Measurements from ENCODE around the gene TMPRSS4.

Gene TMPRSS4

DNA sequence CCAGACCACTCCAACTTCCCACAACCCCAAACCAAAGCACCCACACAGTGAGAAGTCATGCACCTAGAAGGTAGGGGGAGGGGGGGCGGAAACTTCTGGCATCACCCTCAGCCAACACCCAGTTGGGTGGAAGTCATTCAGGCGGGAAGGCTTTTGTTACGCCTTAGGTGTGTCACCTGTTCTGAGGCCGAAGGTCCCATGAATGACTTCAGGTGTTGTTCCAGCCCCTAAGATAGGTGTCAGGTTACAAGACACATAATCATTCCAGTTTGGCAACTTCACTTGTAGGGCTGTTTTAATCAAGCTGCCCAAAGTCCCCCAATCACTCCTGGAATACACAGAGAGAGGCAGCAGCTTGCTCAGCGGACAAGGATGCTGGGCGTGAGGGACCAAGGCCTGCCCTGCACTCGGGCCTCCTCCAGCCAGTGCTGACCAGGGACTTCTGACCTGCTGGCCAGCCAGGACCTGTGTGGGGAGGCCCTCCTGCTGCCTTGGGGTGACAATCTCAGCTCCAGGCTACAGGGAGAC is at the start of gene TMPRSS4:
TSS of gene TMPRSS4 (plus strand) at position 325 of the 528 bp plus-strand sequence. CDS start 225 bp downstream, outside the sequence.
- no peak for DNase-seq (ENCODE audit: low spot score)

DNA sequence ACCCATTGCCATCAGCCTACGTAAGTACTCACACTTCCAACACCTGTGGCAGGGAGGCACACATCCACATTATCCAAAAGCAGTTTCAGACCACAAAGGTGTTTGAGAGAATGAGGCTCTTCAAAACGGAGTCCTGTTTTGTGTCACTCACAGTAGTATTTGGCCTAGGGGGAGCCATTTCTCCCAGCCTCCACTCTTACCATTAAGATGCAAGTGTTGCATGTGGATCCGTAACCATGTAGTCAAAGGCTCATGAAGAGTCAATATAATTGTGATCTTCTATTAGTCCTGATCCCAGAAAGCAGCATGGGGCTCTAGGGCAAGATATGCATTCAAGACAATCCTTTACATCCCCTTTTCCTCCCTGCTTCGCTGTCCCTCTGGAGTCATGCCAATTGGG is 49.2 kb upstream of the TMPRSS4 start:
- no peak for DNase-seq (ENCODE audit: low spot score)

DNA sequence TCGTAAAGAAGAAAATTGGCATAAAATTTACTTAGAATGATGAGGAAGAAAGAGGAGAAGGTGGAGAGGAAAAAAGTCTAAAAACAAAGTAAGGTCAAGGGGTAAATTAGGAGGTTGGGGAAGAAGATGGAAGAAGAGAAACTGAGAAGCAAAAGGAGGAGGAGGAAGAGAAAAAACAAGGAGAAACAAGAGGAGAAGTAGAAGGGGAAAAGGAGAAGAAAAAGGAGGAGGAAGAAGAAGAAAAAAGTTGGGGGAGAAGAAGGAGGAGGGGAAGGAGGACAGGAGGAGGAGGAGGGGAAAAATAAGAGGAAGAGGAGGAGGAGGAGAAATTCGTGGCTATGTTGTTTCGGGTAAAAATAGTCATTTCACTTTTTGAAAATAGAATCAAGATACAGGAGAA is 48.3 kb upstream of the TMPRSS4 start:
- no peak for DNase-seq (ENCODE audit: low spot score)

GRCh38 chr11:118033443-118033842 is 43.4 kb upstream of the TMPRSS4 start:
- DNase-seq (ENCODE audit: low spot score), result no peak

GRCh38 chr11:118042141-118042540 is 34.7 kb upstream of the TMPRSS4 start:
- no peak for DNase-seq (ENCODE audit: low spot score)

GRCh38 chr11:118042796-118043195 is 34.1 kb upstream of the TMPRSS4 start:
- DNase-seq (ENCODE audit: low spot score), result no peak

DNA sequence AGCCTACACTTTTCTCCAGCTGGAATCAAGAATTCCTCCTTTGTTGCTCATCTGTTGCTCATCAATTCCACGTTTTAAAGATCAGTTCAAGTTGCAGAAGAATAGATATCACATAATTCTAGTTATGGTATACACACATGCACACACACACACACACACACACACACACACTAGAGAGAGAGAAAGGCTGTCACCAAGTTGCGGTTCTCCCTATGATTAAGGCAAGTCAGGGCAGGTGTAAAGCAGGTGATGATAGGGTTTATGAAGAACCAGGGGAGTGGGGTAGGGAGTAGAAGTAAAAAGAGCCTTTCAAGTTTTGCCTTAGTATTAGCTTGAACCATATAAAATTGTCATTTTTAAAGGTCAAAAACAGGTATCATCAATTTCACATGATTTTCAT is 31.7 kb upstream of the TMPRSS4 start:
- no peak for DNase-seq (ENCODE audit: low spot score)

DNA sequence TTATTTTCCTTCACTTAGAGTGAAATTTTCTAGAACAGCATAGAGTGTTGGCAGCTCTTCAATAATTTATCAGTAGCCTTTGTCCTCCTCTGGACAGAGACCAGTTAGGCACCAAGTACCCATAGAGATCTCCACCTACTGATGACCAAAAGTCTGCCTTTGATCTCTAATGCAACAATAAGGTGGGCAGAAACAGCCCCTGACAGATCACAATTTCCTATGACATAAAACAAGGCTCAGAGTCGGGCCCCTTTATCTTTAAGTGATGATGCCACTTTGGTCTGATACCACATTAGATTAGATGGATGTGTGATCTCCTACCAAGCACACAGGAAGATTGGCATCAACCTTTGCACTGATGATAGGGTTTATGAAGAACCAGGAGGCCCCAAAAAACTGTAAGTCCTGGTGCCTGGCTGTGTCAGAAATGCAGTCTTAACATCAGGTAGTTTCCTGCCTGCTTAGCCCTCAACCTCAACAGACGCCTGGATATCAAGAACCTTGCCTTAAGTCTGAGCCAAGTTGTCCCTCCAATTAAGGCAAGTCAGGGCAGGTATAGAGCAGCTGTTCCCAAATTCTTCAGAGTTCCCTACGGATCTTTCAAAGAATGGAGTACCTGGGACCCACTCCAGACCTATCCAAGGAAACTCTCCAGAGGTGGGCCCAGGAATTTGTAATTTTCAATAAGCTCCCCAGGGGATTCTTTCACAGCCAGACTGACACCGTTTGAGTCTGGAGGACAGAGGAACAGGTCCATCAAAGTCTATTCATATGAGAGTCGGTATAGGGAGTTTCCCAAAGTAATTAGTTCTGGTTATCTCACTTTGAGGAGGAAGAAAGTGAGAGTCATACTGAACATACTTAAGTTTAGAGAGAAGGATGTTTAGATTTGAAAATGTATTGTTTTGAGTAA is 30.6 kb upstream of the TMPRSS4 start:
- no peak for DNase-seq (ENCODE audit: low spot score)

DNA sequence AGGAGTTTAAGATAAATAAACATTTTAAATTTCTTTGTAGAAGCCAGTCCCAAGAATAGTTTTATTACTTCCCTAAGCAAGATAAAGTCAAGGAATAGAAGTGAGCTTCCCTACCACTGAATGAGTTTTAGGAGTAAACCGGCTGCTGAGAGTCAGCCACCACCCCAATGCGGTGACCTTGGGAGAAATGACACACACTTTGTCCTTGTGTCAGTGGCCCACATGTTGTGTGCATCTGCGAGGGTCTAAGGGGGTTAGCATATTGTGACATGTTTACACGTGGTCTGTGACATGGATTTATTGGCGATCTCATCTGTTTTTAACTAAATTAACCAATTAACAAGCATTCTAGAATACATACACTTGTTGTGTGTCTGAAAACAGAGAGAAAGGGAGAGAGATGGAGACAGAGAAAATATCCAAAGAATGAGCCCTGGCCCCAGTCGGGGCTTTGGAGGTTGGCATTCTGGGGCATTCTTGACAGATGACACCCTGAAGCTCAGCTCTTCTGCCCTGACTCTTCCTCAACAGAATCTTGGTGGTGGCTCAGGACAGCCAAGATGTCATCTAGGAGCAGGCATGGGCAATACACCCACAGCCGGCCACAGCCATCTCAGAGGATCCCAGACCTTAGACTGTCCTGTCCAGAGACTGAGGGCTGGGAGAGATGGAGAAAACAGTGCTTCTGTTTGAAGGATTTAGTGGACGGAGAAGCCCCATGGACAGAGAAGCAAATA is 29.7 kb upstream of the TMPRSS4 start:
- DNase-seq (ENCODE audit: low spot score), result no peak

DNA sequence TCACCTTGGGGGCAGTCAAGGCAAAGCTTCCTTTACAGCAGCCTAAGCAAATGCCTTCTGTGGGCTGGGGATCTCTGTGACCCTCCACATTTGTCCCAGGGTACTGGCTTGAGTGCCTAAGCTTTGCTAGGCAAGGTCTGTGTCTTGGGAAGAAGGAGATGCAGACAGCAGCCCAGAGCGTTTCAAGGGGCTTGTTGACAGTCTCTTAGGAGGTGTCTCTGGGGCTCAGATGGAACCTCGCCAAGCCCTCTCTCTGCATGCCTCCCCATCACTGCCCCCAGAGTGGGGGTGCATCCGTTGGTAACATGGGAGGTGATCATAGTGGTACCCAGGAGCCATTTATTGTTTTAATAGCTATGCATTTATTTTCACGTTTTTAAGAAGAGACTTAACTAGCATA is 29.1 kb upstream of the TMPRSS4 start:
- DNase-seq (ENCODE audit: low spot score), result no peak

DNA sequence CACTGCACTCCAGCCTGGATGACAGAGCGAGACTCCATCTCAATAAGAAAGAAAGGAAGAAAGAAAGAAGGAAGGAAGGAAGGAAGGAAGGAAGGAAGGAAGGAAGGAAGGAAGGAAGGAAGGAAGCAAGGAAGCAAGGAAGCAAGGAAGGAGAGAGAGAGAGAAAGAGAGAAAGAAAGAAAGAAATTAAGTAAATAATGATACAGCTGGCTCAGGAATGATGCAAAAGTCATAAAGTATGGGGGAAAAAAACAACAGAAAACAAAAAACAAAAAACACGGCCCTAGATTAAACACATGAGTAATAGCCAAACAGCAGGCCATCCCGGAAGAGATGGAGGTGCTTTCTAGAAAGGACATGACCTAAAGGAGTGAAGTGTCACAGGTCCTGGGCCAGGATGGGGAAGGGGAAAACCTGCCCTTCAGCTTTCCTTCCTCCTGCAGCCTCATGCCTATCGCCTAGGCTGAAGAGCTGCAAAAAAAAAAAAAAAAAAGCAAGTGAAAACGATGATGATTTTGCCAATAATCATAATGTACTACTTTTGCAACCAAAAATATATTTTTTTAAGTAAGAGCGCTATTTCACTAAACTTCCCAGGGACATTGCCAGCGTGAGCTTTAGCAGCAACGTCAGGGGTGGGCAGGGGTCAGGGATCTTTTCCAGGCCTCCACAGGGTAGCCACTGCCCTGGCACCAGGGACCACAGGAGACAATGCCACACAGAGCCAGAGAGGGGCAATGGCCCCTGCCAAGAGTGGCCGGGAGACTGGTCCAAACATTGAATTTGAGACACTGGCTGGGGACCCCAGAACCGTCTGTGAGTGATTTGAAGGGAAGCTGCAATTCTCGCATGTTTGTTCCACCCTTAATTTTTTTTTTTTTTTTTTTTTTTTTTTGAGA is 28.2 kb upstream of the TMPRSS4 start:
- no peak for DNase-seq (ENCODE audit: low spot score)

GRCh38 chr11:118049771-118050170 is 27.1 kb upstream of the TMPRSS4 start:
- no peak for DNase-seq (ENCODE audit: low spot score)

DNA sequence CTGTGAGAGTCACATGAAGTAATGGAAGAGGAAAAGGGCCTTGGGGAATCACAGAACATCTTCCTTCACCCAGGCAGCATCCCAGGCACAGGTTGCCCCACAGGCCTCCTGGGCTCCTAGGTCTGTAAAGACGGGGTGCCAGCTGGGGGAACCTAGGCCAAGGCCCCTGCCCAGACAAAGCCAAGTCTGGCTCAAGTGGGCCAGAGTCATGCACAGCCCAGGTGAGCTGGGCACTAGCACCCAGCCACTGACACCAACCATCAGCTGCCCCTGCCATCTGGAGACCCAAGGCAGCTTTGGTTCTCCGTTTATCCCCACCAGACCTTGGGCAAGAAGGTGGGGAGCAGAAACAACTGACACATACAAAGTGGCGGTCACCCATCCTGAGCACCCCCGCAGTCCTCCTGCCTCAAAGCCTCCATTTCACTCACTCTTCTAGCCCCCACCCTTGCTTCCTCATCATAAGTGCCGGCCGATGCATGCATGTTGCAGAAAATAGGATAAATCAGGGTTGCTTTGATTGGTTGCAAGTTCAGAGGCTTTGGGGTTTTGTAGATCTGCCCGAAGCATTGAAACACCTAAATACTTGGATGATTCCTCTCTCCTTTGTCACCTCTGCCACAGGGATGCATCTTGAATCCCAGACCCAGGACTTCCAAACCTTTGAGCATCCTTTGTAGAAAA is 26.5 kb upstream of the TMPRSS4 start:
- no peak for DNase-seq (ENCODE audit: low spot score)

- no peak for DNase-seq (ENCODE audit: low spot score)
Observed at GRCh38 chr11:118051136-118051610, 25.7 kb upstream of the TMPRSS4 start.

GRCh38 chr11:118051611-118052461 is 25.0 kb upstream of the TMPRSS4 start:
- DNase-seq (ENCODE audit: low spot score), result no peak

DNA sequence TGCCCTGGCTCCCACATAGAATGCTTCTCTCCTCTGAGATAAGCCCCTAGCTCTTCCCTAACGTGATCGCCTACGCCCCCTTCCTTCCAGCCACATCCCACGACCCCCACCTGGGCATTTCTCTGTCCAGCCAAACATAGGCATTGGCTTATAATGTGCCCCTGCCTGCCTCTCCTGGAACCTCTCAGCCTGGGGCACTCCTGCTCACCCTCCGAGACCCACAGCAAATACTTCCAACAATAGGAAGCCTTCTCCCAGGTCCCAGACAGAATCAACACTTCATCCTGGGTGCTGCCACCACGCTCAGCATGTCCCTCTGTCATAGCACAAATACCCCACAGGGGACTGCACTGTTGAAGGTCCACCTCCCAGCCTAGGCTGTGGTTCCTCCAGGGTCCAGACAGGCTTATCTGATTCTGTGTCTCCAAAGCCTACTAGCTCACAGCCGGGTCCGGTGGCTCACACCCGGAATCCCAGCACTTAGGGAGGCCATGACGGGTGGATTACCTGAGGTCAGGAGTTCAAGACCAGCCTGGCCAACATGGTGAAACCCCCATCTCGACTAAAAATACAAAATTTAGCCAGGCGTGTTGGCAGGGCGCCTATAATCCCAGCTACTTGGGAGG is 24.2 kb upstream of the TMPRSS4 start:
- DNase-seq (ENCODE audit: low spot score), result no peak

- DNase-seq (ENCODE audit: low spot score), result no peak
Observed at GRCh38 chr11:118054712-118055640, 21.9 kb upstream of the TMPRSS4 start.

GRCh38 chr11:118055966-118056365 is 20.9 kb upstream of the TMPRSS4 start:
- no peak for DNase-seq (ENCODE audit: low spot score)

DNA sequence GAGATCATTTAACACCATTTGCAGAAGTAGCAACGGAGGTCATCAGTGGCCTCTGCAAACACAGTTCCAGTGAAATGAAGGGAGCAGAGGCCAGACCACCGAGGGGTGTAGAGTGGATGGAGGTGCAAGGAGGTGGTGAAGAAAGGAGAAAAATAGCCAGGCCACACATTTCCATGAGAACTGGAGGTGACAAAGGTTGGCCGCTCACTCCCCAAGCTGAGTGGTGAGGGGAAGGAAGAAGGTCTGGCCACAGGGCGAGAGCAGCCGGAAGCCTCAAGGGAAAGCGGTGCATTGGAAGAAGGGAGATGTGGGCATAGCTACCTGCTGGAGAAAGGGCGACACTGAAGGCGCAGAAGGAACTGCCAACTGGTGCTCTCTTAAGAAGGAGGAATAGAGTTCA is 20.1 kb upstream of the TMPRSS4 start:
- DNase-seq (ENCODE audit: low spot score), result no peak

All from AG08395 (cell line).